ENCODE measurements around the gene TMEM200A.

DNA sequence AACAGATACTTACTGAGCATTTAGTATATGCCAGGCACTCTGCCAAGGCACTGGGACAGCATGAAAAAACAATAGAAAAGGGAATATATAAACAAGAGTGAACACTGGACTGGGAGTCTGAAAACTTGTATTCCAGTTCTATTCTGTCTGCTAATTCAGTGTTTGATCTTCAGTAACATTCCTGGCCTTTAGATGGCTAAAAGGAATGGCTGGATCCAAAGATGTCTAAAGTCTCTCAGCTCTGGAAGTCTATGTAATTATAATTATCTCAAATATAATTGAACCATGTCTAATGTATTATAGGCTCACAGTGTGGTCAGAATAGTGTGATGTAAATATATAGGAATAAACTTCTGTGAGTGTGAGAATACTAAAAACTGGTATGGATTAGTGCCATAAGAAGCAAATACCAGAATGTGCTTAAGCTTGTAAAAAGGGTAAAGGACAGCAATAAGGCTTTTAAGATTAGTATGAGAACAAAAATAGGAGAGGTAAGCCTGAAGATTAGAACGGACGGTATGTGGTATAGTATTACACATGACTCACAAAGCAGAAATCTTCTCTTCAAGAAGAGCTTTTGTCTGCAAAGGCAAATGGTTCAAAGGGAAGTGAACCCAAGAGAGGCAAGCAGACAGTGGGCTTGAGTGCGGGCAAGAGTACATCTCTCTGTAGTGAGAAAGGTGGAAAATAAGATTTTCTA lies 68.5 kb downstream of the TMEM200A start:
- TF ChIP-seq, protein P1, sequence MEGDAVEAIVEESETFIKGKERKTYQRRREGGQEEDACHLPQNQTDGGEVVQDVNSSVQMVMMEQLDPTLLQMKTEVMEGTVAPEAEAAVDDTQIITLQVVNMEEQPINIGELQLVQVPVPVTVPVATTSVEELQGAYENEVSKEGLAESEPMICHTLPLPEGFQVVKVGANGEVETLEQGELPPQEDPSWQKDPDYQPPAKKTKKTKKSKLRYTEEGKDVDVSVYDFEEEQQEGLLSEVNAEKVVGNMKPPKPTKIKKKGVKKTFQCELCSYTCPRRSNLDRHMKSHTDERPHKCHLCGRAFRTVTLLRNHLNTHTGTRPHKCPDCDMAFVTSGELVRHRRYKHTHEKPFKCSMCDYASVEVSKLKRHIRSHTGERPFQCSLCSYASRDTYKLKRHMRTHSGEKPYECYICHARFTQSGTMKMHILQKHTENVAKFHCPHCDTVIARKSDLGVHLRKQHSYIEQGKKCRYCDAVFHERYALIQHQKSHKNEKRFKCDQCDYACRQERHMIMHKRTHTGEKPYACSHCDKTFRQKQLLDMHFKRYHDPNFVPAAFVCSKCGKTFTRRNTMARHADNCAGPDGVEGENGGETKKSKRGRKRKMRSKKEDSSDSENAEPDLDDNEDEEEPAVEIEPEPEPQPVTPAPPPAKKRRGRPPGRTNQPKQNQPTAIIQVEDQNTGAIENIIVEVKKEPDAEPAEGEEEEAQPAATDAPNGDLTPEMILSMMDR (IDR thresholded peaks at IDR 0.05; ENCODE audit: poor library complexity): no peak
- no peak for TF ChIP-seq EZH2 (IDR thresholded peaks at IDR 0.05; ENCODE audit: borderline replicate concordance)
